ENCODE data around the gene ZNF135.

Gene ZNF135

DNA sequence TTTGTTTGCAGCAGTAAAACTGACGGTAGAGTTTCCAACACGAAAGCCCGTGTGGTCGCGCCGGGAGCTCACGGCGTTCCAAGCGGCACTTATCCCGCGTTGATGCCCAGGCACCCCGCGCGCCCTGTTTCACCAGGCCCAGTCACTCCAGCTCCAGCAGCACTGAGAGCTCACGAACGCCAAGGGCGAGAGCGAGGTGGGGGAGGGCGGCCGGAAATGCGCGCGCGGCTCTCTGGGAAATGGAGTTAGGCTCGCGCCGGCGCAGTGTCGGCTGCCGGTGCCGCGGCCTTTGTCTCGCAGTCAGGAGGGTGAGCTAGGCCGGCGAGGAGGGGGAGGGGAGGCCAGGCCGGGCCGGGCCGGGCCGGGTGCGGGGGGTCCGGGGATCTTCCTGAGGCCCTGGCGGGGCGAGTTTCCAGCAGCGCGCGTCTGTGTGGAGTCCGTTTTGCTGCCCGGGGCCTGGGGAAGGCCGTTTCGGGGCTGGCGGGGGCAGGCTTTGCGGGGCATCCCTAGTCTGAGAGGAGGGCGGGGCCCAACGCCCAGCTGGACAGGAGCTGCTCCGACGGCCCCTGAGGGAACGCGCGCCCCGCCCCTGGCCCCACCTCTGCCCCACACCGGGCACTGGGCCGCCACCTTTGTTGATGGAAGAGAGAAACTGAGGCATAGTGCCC is at the start of gene ZNF135:
ZNF135 (plus strand) TSS at position 280 of the 668 bp plus-strand sequence. CDS start 721 bp downstream, outside the sequence.
- DNase-seq (ENCODE audit: low spot score): peak; percentile 92

DNA sequence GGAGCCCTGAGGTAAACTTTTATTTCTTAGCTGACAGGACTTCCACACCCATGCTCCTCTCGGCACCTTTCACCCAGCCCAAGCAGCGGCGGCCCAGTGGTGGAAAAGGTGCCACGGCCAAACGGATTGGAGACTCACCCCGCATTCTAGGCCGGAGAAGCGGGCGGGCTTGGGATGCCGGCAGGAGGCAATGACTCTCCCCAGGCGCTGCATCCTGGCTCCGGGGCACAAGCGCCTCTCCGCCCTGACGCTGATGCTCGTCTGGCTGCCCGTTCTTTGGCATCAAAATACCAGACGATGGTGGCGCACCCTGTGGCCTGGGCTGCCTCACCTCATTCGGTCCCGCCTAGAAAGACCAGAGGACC is 49.8 kb upstream of the ZNF135 start:
- no peak for DNase-seq (ENCODE audit: low spot score)

DNA sequence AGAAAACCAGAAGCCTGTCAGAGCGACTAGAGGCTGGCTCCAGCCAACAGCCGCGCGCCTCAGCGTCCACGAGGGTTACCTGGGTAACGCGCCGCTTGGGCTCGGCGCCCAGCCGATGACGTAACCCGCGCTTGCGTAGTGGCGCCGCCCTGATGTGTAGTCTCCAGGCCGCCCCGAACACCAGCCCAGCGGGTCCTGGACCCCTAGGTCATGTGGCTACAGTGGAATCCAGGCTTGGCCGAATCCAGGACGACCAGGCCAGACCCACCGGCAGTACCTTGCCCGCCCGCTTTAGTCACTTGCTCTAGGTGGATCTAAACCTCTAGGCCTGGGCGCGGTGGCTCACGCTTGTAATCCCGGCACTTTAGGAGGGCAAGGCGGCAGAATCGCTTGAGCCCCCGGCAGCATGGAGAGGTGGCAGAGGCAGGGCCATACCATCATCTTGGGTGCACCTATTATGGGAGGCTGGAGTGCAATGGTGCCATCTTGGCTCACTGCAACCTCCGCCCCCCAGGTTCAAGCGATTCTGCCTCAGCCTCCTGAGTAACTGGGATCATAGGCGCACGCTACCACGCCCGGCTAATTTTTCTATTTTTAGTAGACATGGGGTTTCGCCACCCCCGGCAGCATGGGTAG is 49.3 kb upstream of the ZNF135 start:
- DNase-seq (ENCODE audit: low spot score): peak; percentile 85

GRCh38 chr19:58010507-58010906 is 48.6 kb upstream of the ZNF135 start:
- no peak for DNase-seq (ENCODE audit: low spot score)

DNA sequence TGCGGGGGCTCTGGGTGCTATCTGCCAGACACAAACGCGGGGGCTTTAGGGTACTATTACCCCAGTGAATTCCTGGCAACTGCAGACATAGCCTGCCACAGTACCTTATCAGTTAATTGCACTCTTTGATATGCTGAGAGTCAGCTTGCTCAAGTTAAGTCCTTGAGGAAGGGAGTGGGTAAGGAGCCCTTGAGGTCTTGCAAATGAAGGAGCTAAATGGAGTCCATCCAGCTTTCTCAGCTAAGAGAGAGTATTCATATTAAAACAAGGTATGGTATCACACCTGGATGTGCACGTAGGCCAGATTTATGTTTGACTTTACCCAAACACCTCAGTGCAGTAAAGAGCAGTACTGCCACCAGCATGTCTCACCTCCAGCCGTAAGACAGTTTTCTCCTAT is 44.9 kb upstream of the ZNF135 start:
- no peak for DNase-seq (ENCODE audit: low spot score)

DNA sequence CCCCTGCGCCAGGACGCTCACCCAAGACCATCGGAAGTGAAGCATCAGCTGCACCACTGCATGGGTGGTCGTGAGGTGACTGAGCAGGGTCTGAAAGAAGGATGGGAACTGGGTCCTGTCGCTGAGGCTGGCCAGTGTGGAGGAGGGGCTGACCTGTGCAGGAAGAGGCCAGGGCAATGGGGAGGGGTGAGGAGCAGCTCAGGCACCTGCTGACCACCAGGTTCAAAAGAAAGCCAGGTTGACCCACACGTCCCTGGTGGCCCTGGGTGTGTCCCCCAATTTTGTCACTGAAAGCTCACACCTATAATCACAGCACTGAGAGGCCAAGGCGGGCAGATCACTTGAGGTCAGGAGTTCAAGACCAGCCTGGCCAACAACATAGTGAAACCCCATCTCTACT is 39.0 kb upstream of the ZNF135 start:
- DNase-seq (ENCODE audit: low spot score): no peak

DNA sequence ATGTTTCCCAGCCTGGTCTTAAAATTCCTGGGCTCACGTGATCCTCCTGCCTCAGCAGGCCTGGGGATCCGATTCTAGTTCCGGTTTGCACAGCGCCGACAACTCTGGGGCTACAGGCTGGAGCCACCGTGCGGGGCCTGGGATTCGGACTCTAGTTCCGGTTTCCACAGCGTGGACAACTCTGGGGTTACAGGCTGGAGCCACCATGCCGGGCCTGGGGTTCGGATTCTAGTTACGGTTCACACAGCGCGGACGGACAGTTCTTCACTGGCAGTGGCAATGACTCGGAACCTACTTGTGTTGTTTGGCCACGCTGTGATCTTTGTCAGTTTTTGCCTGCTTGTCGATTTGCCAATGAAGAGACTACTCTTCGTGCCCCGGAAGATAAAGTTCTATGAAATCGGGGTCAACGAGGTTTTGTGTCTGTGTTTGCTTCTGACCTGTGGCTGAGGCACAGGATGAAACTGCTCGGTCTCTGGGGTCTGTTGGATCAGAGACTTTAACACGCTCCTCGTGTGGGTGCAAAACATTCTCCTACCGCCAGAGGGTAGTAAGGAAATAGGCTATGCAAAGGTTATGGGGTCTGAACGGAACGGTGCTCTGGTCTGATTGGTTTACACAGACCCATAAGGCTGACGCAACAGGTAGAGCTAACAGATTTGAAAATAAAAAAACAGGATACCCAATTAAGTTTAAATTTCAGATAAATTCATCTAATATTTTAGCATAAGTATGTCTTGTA is 37.4 kb upstream of the ZNF135 start:
- peak; percentile 49 for DNase-seq (ENCODE audit: low spot score)

DNA sequence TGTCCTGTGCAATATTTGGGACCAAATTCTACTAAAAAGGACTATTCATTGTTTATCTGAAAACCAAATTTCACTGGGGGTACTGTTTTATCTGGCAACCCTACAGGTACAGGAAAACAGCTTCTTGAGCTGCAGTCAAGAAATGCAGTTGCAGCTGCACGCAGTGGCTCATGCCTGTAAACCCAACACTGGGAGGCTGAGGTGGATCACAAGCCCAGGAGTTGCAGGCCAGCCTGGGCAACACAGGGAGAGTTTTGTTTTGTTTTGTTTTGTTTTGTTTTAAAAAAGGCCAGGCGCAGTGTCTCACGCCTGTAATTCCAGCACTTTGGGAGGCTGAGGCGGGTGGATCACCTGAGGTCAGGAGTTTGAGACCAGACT is 36.8 kb upstream of the ZNF135 start:
- no peak for DNase-seq (ENCODE audit: low spot score)

DNA sequence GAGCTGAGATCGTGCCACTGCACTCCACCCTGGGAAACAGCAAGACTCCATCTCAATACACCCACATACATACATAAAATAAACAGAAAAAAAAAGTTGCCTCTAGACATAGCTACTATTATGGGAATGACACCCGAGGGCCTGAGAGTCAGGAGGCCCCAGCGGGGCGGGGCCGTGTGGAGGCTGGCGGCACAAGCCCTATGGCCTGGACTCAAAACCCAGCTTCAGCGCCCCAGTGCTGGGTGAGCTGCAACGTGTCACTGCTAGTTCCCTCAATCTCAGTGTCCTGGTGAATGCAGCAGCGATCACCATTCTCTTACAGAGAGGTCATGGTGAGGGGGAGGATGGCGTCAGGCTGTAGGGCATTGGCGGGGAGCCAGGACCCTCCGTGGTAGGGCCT is 34.4 kb upstream of the ZNF135 start:
- DNase-seq (ENCODE audit: low spot score): no peak

- DNase-seq (ENCODE audit: low spot score): peak; percentile 52
These were observed 25.2 kb upstream of the ZNF135 start, which contains the start of gene ZSCAN1 for GRCh38 chr19:58033741-58034476. TSS of gene ZSCAN1 (plus strand) at chr19:58034025. CDS start at chr19:58037837, 3,812 bp downstream.

- no peak for DNase-seq (ENCODE audit: low spot score)
These were observed 24.6 kb upstream of the ZNF135 start for GRCh38 chr19:58034477-58034793.

- no peak for DNase-seq (ENCODE audit: low spot score)
These were observed 23.2 kb upstream of the ZNF135 start for GRCh38 chr19:58035863-58036262.

- no peak for DNase-seq (ENCODE audit: low spot score)
These were observed 21.0 kb upstream of the ZNF135 start for GRCh38 chr19:58037927-58038687.

- no peak for DNase-seq (ENCODE audit: low spot score)
These were observed 20.3 kb upstream of the ZNF135 start for GRCh38 chr19:58038688-58039204.

DNA sequence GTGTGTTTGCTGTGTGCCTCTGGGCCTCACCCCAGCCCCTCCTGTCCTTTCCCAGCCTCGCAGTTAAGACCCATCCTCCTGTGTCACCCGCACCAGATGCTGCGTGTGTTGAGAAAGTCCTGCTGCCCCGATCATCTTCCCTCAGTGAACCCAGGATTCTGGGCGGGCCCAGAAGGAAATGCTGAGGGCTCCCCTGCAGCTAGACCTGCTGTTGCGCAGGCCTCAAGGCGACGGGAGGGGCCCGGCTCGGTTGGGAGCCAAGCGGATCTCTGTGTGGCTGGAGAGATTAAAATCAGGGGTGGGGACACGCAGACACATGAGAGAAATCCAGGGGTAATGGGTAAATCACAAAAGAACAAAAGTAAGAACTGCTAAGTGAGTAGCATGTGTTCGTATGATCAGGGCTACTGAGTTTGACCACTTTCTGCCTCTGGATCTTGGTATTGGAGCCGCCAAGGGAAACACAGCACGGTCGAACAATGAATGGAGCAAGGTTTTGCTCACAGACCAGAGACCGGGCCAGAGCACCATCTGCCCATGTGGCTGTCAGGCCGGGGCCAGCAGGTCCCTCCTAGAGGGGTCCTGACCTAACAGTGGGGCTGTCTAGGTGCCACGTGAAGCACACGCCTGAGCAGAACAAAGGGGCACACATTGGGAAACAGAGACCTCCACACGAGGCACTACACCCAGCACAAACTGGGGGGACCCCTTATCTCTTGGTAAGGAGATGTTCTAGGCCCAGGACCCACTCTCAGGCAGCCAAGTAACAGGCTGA is 18.1 kb upstream of the ZNF135 start:
- DNase-seq (ENCODE audit: low spot score): no peak

GRCh38 chr19:58042495-58043340 is 16.4 kb upstream of the ZNF135 start:
- no peak for DNase-seq (ENCODE audit: low spot score)

GRCh38 chr19:58044391-58044790 is 14.7 kb upstream of the ZNF135 start:
- no peak for DNase-seq (ENCODE audit: low spot score)

DNA sequence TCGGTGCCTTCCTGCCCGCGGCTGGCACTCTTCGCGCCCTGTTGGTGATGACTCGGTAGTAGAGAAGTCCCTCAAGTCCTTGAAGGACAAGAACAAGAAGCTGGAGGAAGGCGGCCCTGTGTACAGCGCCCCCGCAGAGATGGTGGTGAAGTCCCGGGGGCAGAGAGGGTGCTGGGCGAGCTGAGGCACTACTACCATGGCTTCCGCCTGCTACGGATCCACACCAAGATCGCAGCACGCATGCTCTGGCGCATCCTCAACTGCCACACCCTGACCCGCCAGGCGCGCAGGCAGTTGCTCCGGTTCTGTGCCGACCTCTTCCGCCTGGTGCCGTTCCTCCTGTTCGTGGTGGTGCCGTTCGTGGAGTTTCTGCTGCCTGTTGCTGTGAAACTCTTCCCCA is 14.2 kb upstream of the ZNF135 start:
- no peak for DNase-seq (ENCODE audit: low spot score)

DNA sequence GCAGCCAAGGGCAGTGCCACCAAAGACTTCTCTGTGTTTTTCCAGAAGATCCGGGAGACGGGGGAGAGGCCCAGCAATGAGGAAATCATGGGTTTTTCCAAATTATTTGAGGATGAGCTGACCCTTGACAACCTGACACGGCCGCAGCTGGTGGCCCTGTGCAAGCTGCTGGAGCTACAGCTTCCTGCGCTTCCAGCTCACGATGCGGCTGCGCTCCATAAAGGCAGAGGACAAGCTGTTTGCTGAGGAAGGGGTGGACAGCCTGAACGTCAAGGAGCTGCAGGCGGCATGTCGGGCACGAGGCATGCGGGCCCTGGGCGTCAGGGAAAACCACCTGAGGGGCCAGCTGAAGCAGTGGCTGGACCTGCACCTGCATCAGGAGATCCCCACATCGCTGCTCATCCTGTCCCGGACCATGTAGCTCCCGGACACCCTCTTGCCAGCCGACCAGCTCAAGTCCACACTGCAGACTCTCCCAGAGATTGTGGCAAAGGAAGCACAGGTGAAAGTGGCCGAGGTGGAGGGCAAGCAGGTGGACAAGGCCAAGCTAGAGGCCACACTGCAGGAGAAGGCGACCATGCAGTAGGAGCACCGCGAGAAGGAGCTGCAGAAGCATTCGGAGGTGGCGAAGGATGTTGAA is 13.6 kb upstream of the ZNF135 start:
- DNase-seq (ENCODE audit: low spot score): no peak

Data from GM03348 (cell line).